ENCODE data around the gene STMN3. TPM values are rescaled to one million over a fixed set of nuclear protein-coding genes. Genes with fewer than 3 reads are reported as not detected.
"Not testable (repeated sequence)": the region's sequence is repeated elsewhere in the genome, so short reads cannot be mapped to it uniquely, and the experiment has no call there.

STMN3 gene
- total RNA-seq, 6 donors from 2014 or later = 2.1 to 16.5 (median 9.1) TPM

GRCh38 chr20:63652192-63652980 lies 838 bp downstream of the STMN3 start:
- TF ChIP-seq EP300 (IDR thresholded peaks at IDR 0.05) = no peak
- no peak for TF ChIP-seq POLR2AphosphoS5 (IDR thresholded peaks at IDR 0.05)
- no peak for TF ChIP-seq CTCF (IDR thresholded peaks at IDR 0.05)
- TF ChIP-seq POLR2A (IDR thresholded peaks at IDR 0.05) = no peak
- peaks cover 0 to 12% (median 6%) of the 10 kb centered on the region in 4 donors for H3K27me3 ChIP-seq
- no peaks in the 10 kb centered on the region for H3K36me3 ChIP-seq
- peak overlapping the region; percentile 46 to 73 (median 60) for H3K4me3 ChIP-seq
- peak overlapping the region in 2 of 4 donors; percentile 24 to 26 for H3K27ac ChIP-seq
- peak in 1 of 2 donors; percentile 90 for DNase-seq
- no peaks in the 10 kb centered on the region for H3K9me3 ChIP-seq
- H3K4me1 ChIP-seq = peaks cover 27 to 34% (median 30%) of the 10 kb centered on the region in 4 donors
- 0 to 1% methylated on average over 17 to 40 of the region's 91 CpGs for WGBS, 2 donors
- ATAC-seq (ENCODE audit: low FRiP score in 2 of 2) = peak in 1 of 2 donors; percentile 54

GRCh38 chr20:63651942-63652191 lies 1.4 kb downstream of the STMN3 start:
- Histone ChIP-seq H3K4me3 (peak overlapping the region; percentile 14 to 73 (median 60)), H3K4me1 (peaks cover 27 to 32% (median 28%) of the 10 kb centered on the region in 4 donors), H3K27me3 (peaks cover 0 to 12% (median 6%) of the 10 kb centered on the region in 4 donors), H3K9me3 (no peaks in the 10 kb centered on the region), H3K36me3 (no peaks in the 10 kb centered on the region), H3K27ac (peak overlapping the region in 1 of 4 donors; percentile 26)
- 17 to 20% methylated on average over 1 to 11 of the region's 11 CpGs for WGBS, 2 donors
- TF ChIP-seq POLR2AphosphoS5 (IDR thresholded peaks at IDR 0.05) (no peak), EP300 (IDR thresholded peaks at IDR 0.05) (no peak), CTCF (IDR thresholded peaks at IDR 0.05) (no peak), POLR2A (IDR thresholded peaks at IDR 0.05) (no peak)
- no peak for ATAC-seq (ENCODE audit: low FRiP score in 2 of 2)
- DNase-seq = no peak

- H3K27ac ChIP-seq; H3K36me3 ChIP-seq; ATAC-seq (ENCODE audit: low FRiP score in 2 of 2); H3K9me3 ChIP-seq; H3K4me3 ChIP-seq; DNase-seq: not testable (repeated sequence)
- peaks cover 0 to 12% (median 6%) of the 10 kb centered on the region in 4 donors for H3K27me3 ChIP-seq
- 83% methylated on average over 3 of the region's 25 CpGs; no CpG with 5 or more reads in 1 of the 2 donors for WGBS, 2 donors
- H3K4me1 ChIP-seq = peaks cover 27 to 32% (median 28%) of the 10 kb centered on the region in 4 donors
Measured at GRCh38 chr20:63650486-63650885, 2.7 kb downstream of the STMN3 start.

- Histone ChIP-seq H3K36me3 (no peaks in the 10 kb centered on the region), H3K27ac (no peak overlapping the region), H3K4me3 (no peak overlapping the region), H3K27me3 (peaks cover 0 to 12% (median 6%) of the 10 kb centered on the region in 4 donors), H3K4me1 (peaks cover 24 to 29% (median 26%) of the 10 kb centered on the region in 4 donors), H3K9me3 (no peaks in the 10 kb centered on the region)
- ATAC-seq (ENCODE audit: low FRiP score in 2 of 2) (no peak), DNase-seq (no peak)
- TF ChIP-seq CTCF (IDR thresholded peaks at IDR 0.05) (no peak), POLR2A (IDR thresholded peaks at IDR 0.05) (no peak), POLR2AphosphoS5 (IDR thresholded peaks at IDR 0.05) (no peak), EP300 (IDR thresholded peaks at IDR 0.05) (no peak)
- 74 to 84% methylated on average over 4 to 11 of the region's 11 CpGs for WGBS, 2 donors
Measured at GRCh38 chr20:63648895-63649589, 4.2 kb downstream of the STMN3 start.

- TF ChIP-seq CTCF (IDR thresholded peaks at IDR 0.05) (no peak), POLR2AphosphoS5 (IDR thresholded peaks at IDR 0.05) (no peak), POLR2A (IDR thresholded peaks at IDR 0.05) (no peak), EP300 (IDR thresholded peaks at IDR 0.05) (no peak)
- Histone ChIP-seq H3K4me1 (peaks cover 17 to 20% (median 18%) of the 10 kb centered on the region in 4 donors), H3K27ac (no peak overlapping the region), H3K4me3 (no peak overlapping the region), H3K36me3 (no peaks in the 10 kb centered on the region), H3K9me3 (no peaks in the 10 kb centered on the region), H3K27me3 (peaks cover 0 to 12% (median 6%) of the 10 kb centered on the region in 4 donors)
- DNase-seq (no peak), ATAC-seq (ENCODE audit: low FRiP score in 2 of 2) (no peak)
- WGBS, 2 donors = 89 to 90% methylated on average over 6 of the region's 6 CpGs
Measured at GRCh38 chr20:63648190-63648589, 5.0 kb downstream of the STMN3 start.
